Neuron (in vitro differentiated cells): ENCODE data around the gene CHST11.
"Not testable (repeated sequence)": the region's sequence is repeated elsewhere in the genome, so short reads cannot be mapped to it uniquely, and the experiment has no call there.

Experiments used
- H2AFZ ChIP-seq: one replicate; pipeline ENCODE4 v1.6.1; 2013; ENCODE audit warnings: low read depth, mild to moderate bottlenecking, inconsistent platforms, low read length, moderate library complexity
- H3K27me3 ChIP-seq: one replicate; pipeline ENCODE4 v1.6.1; 2013; ENCODE audit warnings: low read length; ENCODE audit not compliant: insufficient read depth
- H3K36me3 ChIP-seq: one replicate; pipeline ENCODE4 v1.6.1; 2013; ENCODE audit warnings: low read length; ENCODE audit not compliant: insufficient read depth
- H3K4me1 ChIP-seq: one replicate; pipeline ENCODE4 v1.6.1; 2013; ENCODE audit warnings: low read length; ENCODE audit not compliant: insufficient read depth
- H3K4me3 ChIP-seq: 2 replicates; pipeline ENCODE4 v1.5.1; 2013; ENCODE audit warnings: mild to moderate bottlenecking, low read length, moderate library complexity
- H3K9me3 ChIP-seq: one replicate; pipeline ENCODE4 v1.6.1; 2013; ENCODE audit warnings: low read length

CHST11 gene

GRCh38 chr12:104522985-104523722 lies 66.4 kb downstream of the CHST11 start:
- Histone ChIP-seq H2AFZ (no peak overlapping the region), H3K4me1 (peaks cover 17% of the 10 kb centered on the region), H3K9me3 (no peaks in the 10 kb centered on the region), H3K27me3 (no peaks in the 10 kb centered on the region), H3K36me3 (no peaks in the 10 kb centered on the region), H3K4me3 (no peak overlapping the region)

- Histone ChIP-seq H3K4me3 (no peak overlapping the region), H3K36me3 (no peaks in the 10 kb centered on the region), H3K27me3 (no peaks in the 10 kb centered on the region), H3K9me3 (no peaks in the 10 kb centered on the region), H2AFZ (no peak overlapping the region), H3K4me1 (peaks cover 17% of the 10 kb centered on the region)
Measured at GRCh38 chr12:104524034-104524832, 67.5 kb downstream of the CHST11 start.

GRCh38 chr12:104526320-104526719 lies 69.6 kb downstream of the CHST11 start:
- H3K27me3 ChIP-seq: no peaks in the 10 kb centered on the region
- peaks cover 13% of the 10 kb centered on the region for H3K4me1 ChIP-seq
- no peak overlapping the region for H2AFZ ChIP-seq
- no peaks in the 10 kb centered on the region for H3K36me3 ChIP-seq
- peaks cover 2% of the 10 kb centered on the region for H3K9me3 ChIP-seq
- no peak overlapping the region for H3K4me3 ChIP-seq

GRCh38 chr12:104526751-104527150 lies 70.0 kb downstream of the CHST11 start:
- H3K36me3 ChIP-seq: no peaks in the 10 kb centered on the region
- H2AFZ ChIP-seq: no peak overlapping the region
- no peak overlapping the region for H3K4me3 ChIP-seq
- no peaks in the 10 kb centered on the region for H3K27me3 ChIP-seq
- H3K9me3 ChIP-seq: peaks cover 2% of the 10 kb centered on the region
- peaks cover 13% of the 10 kb centered on the region for H3K4me1 ChIP-seq

- peaks cover 13% of the 10 kb centered on the region for H3K4me1 ChIP-seq
- H3K27me3 ChIP-seq, H3K4me3 ChIP-seq, H2AFZ ChIP-seq, H3K9me3 ChIP-seq, H3K36me3 ChIP-seq: not testable (repeated sequence)
Measured at GRCh38 chr12:104527653-104528052, 70.9 kb downstream of the CHST11 start.

- H3K36me3 ChIP-seq: no peaks in the 10 kb centered on the region
- H3K4me1 ChIP-seq: peaks cover 18% of the 10 kb centered on the region
- no peaks in the 10 kb centered on the region for H3K27me3 ChIP-seq
- H2AFZ ChIP-seq: no peak overlapping the region
- peaks cover 2% of the 10 kb centered on the region for H3K9me3 ChIP-seq
- H3K4me3 ChIP-seq: no peak overlapping the region
Measured at GRCh38 chr12:104529130-104529874, 72.6 kb downstream of the CHST11 start.

GRCh38 chr12:104532636-104533035 lies 75.9 kb downstream of the CHST11 start:
- Histone ChIP-seq H3K4me1 (peaks cover 16% of the 10 kb centered on the region), H3K36me3 (no peaks in the 10 kb centered on the region), H3K9me3 (peaks cover 2% of the 10 kb centered on the region), H3K4me3 (no peak overlapping the region), H3K27me3 (no peaks in the 10 kb centered on the region), H2AFZ (no peak overlapping the region)

- no peak overlapping the region for H2AFZ ChIP-seq
- H3K4me1 ChIP-seq: peaks cover 16% of the 10 kb centered on the region
- H3K36me3 ChIP-seq: no peaks in the 10 kb centered on the region
- H3K9me3 ChIP-seq: peaks cover 2% of the 10 kb centered on the region
- no peak overlapping the region for H3K4me3 ChIP-seq
- H3K27me3 ChIP-seq: no peaks in the 10 kb centered on the region
Measured at GRCh38 chr12:104533134-104533533, 76.4 kb downstream of the CHST11 start.

GRCh38 chr12:104534162-104534856 lies 77.6 kb downstream of the CHST11 start:
- H2AFZ ChIP-seq: no peak overlapping the region
- H3K36me3 ChIP-seq: no peaks in the 10 kb centered on the region
- peaks cover 2% of the 10 kb centered on the region for H3K9me3 ChIP-seq
- no peak overlapping the region for H3K4me3 ChIP-seq
- H3K4me1 ChIP-seq: peaks cover 16% of the 10 kb centered on the region
- H3K27me3 ChIP-seq: no peaks in the 10 kb centered on the region

- Histone ChIP-seq H3K4me3 (no peak overlapping the region), H3K9me3 (no peaks in the 10 kb centered on the region), H2AFZ (no peak overlapping the region), H3K4me1 (peaks cover 16% of the 10 kb centered on the region), H3K36me3 (no peaks in the 10 kb centered on the region), H3K27me3 (no peaks in the 10 kb centered on the region)
Measured at GRCh38 chr12:104534857-104535248, 78.1 kb downstream of the CHST11 start.

- no peaks in the 10 kb centered on the region for H3K27me3 ChIP-seq
- H3K36me3 ChIP-seq: no peaks in the 10 kb centered on the region
- H3K9me3 ChIP-seq: no peaks in the 10 kb centered on the region
- peaks cover 17% of the 10 kb centered on the region for H3K4me1 ChIP-seq
- H3K4me3 ChIP-seq: no peak overlapping the region
- H2AFZ ChIP-seq: no peak overlapping the region
Measured at GRCh38 chr12:104535369-104535768, 78.6 kb downstream of the CHST11 start.

GRCh38 chr12:104536841-104537240 lies 80.1 kb downstream of the CHST11 start:
- H3K36me3 ChIP-seq: no peaks in the 10 kb centered on the region
- no peaks in the 10 kb centered on the region for H3K27me3 ChIP-seq
- peaks cover 32% of the 10 kb centered on the region for H3K4me1 ChIP-seq
- no peak overlapping the region for H3K4me3 ChIP-seq
- H2AFZ ChIP-seq: no peak overlapping the region
- no peaks in the 10 kb centered on the region for H3K9me3 ChIP-seq
